ENCODE measurements around the gene PAEP. TPM values are rescaled to one million over a fixed set of nuclear protein-coding genes. Genes with fewer than 3 reads are reported as not detected.
A peak's percentile ranks its signal among the peaks of the same experiment; 100 is the strongest.

Gene PAEP
- total RNA-seq, 6 experiments from 2014 or later: not detected

- no peaks in the 10 kb centered on the region for H3K36me3 ChIP-seq
- peak in 1 of 4 donors; percentile 31 for ATAC-seq
Measured at GRCh38 chr9:135591506-135592330, 30.2 kb downstream of the PAEP start.

GRCh38 chr9:135592331-135592590 lies 30.7 kb downstream of the PAEP start:
- no peaks in the 10 kb centered on the region for H3K27me3 ChIP-seq
- intact Hi-C loops (cut with DNase I): no loop called here

More at GRCh38 chr9:135591506-135592330, 30.2 kb downstream of the PAEP start:
- Histone ChIP-seq H3K9me3 (no peaks in the 10 kb centered on the region), H3K27ac (no peak overlapping the region), H3K4me1 (no peaks in the 10 kb centered on the region), H3K4me3 (no peak overlapping the region), H3K27me3 (no peaks in the 10 kb centered on the region)
- DNase-seq: peak in 2 of 3 donors; percentile 13 to 39
- no peak for TF ChIP-seq CTCF (IDR thresholded peaks at IDR 0.05)
- TF ChIP-seq POLR2A (IDR thresholded peaks at IDR 0.05): no peak
- intact Hi-C loops (cut with DNase I): no loop called here
- WGBS (ENCODE audit: insufficient coverage, low coverage, low lambda C conversion rate, missing lambda C conversion rate): 43% methylated on average over 1 of the region's 22 CpGs

GRCh38 chr9:135592625-135593024 lies 31.1 kb downstream of the PAEP start:
- ATAC-seq: peak in 1 of 4 donors; percentile 11
- WGBS (ENCODE audit: insufficient coverage, low coverage, low lambda C conversion rate, missing lambda C conversion rate): 69% methylated on average over 7 of the region's 13 CpGs
- Histone ChIP-seq H3K36me3 (no peaks in the 10 kb centered on the region), H3K27ac (no peak overlapping the region), H3K27me3 (no peaks in the 10 kb centered on the region), H3K4me1 (no peaks in the 10 kb centered on the region), H3K4me3 (no peak overlapping the region), H3K9me3 (no peaks in the 10 kb centered on the region)
- TF ChIP-seq CTCF (IDR thresholded peaks at IDR 0.05) (no peak), POLR2A (IDR thresholded peaks at IDR 0.05) (no peak)
- DNase-seq: peak in 2 of 3 donors; percentile 12 to 37
- intact Hi-C loops (cut with DNase I): no loop called here

More at GRCh38 chr9:135592331-135592590, 30.7 kb downstream of the PAEP start:
- Histone ChIP-seq H3K36me3 (no peaks in the 10 kb centered on the region), H3K4me3 (no peak overlapping the region), H3K4me1 (no peaks in the 10 kb centered on the region), H3K9me3 (no peaks in the 10 kb centered on the region), H3K27ac (no peak overlapping the region)
- WGBS (ENCODE audit: insufficient coverage, low coverage, low lambda C conversion rate, missing lambda C conversion rate): 33% methylated on average over 1 of the region's 5 CpGs
- no peak for DNase-seq
- ATAC-seq: no peak
- TF ChIP-seq CTCF (IDR thresholded peaks at IDR 0.05): no peak
- TF ChIP-seq POLR2A (IDR thresholded peaks at IDR 0.05): no peak

- H3K36me3 ChIP-seq: no peaks in the 10 kb centered on the region
- WGBS (ENCODE audit: insufficient coverage, low coverage, low lambda C conversion rate, missing lambda C conversion rate): 60% methylated on average over 2 of the region's 2 CpGs
- no peak for ATAC-seq
- TF ChIP-seq POLR2A (IDR thresholded peaks at IDR 0.05): no peak
- no peak for TF ChIP-seq CTCF (IDR thresholded peaks at IDR 0.05)
- no peak for DNase-seq
- H3K4me1 ChIP-seq: no peaks in the 10 kb centered on the region
- H3K9me3 ChIP-seq: no peaks in the 10 kb centered on the region
- intact Hi-C loops (cut with DNase I): no loop called here
- no peak overlapping the region for H3K27ac ChIP-seq
- no peak overlapping the region for H3K4me3 ChIP-seq
- no peaks in the 10 kb centered on the region for H3K27me3 ChIP-seq
Measured at GRCh38 chr9:135596211-135596610, 34.7 kb downstream of the PAEP start.

All from right lobe of liver (tissue), 6 donors.